ENCODE measurements around the gene SLC35B2. TPM values are rescaled to one million over a fixed set of nuclear protein-coding genes. Genes with fewer than 3 reads are reported as not detected.

Gene SLC35B2
- total and polyA plus RNA-seq, 9 of the 15 experiments (the other 6 are each of a cell fraction or from before 2014, with no cell fraction given): 14.5 to 59.1 (median 47.1) TPM

DNA sequence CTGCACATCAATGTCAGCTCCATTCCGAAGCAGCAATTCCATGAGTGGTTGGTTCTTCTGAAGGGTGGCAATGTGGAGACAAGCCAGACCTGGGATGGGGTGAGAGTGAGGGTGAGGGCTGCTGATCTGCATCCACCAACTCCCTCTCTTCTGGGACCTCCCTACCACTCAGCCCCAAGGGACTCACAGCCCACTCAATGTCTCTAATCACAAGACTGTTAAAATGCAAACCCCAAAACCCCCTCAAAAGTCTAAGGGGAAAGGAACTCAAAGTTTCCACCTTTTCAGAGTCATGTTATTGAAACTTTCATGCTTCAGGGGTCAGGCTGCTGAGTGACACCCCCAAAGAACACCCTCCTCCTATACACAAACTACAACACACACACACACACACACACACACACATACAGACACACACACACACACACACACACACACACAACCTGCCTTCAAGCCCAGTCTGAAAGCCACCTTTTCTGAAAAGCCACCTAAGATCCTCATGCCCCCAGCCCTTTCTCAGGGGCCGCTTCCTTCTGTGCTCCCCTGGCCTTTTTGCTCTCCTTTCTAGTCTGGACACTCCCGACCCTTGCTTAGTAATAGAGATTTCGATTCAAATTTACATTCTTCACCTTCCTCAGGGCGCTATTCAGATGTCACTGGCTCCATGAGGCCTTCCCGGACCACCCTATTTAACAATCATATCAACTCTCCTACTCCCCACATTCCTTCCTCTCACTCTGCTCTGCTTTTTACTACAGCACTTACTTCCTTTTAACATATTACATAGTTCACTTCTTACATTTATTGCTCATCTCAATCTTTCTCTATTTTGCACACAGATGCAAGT is 3.3 kb upstream of the SLC35B2 start (continued):
- TF ChIP-seq, protein P1, sequence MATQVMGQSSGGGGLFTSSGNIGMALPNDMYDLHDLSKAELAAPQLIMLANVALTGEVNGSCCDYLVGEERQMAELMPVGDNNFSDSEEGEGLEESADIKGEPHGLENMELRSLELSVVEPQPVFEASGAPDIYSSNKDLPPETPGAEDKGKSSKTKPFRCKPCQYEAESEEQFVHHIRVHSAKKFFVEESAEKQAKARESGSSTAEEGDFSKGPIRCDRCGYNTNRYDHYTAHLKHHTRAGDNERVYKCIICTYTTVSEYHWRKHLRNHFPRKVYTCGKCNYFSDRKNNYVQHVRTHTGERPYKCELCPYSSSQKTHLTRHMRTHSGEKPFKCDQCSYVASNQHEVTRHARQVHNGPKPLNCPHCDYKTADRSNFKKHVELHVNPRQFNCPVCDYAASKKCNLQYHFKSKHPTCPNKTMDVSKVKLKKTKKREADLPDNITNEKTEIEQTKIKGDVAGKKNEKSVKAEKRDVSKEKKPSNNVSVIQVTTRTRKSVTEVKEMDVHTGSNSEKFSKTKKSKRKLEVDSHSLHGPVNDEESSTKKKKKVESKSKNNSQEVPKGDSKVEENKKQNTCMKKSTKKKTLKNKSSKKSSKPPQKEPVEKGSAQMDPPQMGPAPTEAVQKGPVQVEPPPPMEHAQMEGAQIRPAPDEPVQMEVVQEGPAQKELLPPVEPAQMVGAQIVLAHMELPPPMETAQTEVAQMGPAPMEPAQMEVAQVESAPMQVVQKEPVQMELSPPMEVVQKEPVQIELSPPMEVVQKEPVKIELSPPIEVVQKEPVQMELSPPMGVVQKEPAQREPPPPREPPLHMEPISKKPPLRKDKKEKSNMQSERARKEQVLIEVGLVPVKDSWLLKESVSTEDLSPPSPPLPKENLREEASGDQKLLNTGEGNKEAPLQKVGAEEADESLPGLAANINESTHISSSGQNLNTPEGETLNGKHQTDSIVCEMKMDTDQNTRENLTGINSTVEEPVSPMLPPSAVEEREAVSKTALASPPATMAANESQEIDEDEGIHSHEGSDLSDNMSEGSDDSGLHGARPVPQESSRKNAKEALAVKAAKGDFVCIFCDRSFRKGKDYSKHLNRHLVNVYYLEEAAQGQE (IDR thresholded peaks at IDR 0.05; ENCODE audit: borderline replicate concordance): no peak
- TF ChIP-seq, protein P1 (CRISPR knock-in tag; IDR thresholded peaks at IDR 0.05; ENCODE audit: low read depth): no peak
- no peak for TF ChIP-seq ZNF311 (CRISPR knock-in tag; IDR thresholded peaks at IDR 0.05)
- no peak for TF ChIP-seq CREB3 (tag; conservative IDR thresholded peaks at IDR 0.05; ENCODE audit: low read depth)
- TF ChIP-seq RBFOX2 (IDR thresholded peaks at IDR 0.05; ENCODE audit: low read depth, low read length): no peak
- TF ChIP-seq CBFA2T3 (IDR thresholded peaks at IDR 0.05): no peak
- TF ChIP-seq EWSR1 (IDR thresholded peaks at IDR 0.05; ENCODE audit: borderline replicate concordance, low read depth, partially characterized antibody): no peak
- no peak for TF ChIP-seq KLF13 (tag; IDR thresholded peaks at IDR 0.05; ENCODE audit: borderline replicate concordance, low read depth)
- TF ChIP-seq RBM17 (IDR thresholded peaks at IDR 0.05; ENCODE audit: borderline replicate concordance, low read depth, low read length): no peak
- no peak for TF ChIP-seq ZBTB26 (CRISPR knock-in tag; IDR thresholded peaks at IDR 0.05)
- TF ChIP-seq GABPB2 (CRISPR knock-in tag; conservative IDR thresholded peaks at IDR 0.05): no peak
- no peak for TF ChIP-seq ZNF507 (tag; conservative IDR thresholded peaks at IDR 0.05)

Measured in K562 (cell line).